Sigmoid colon (tissue), 7 donors: ENCODE measurements around the gene PPFIA3. TPM values are rescaled to one million over a fixed set of nuclear protein-coding genes. Genes with fewer than 3 reads are reported as not detected.
A peak's percentile ranks its signal among the peaks of the same experiment; 100 is the strongest.

Source experiments
- DNase-seq: peaks from one replicate; pipeline ENCODE4 v3.0.0-alpha.2; 2019
- H3K27ac ChIP-seq, 4 donors: fragments of 200-600 bp; sonication (generic); one replicate each; pipeline ENCODE4 v1.5.1; 2016 to 2019; ENCODE audit warnings: mild to moderate bottlenecking in 1 of 4
- H3K27me3 ChIP-seq, 3 donors: fragments of 200-600 bp; sonication (generic); one replicate each; pipeline ENCODE4 v1.5.1; 2019; ENCODE audit warnings: mild to moderate bottlenecking in 1 of 3
- H3K36me3 ChIP-seq, 4 donors: fragments of 200-600 bp; sonication (generic); one replicate each; pipeline ENCODE4 v1.5.1; 2016 to 2019
- H3K4me1 ChIP-seq, 4 donors: fragments of 200-600 bp; sonication (generic); one replicate each; pipeline ENCODE4 v1.5.1; 2017 to 2019
- H3K4me3 ChIP-seq, 4 donors: fragments of 200-600 bp; sonication (generic); one replicate each; pipeline ENCODE4 v1.5.1; 2017 to 2019; ENCODE audit warnings: mild to moderate bottlenecking in 2 of 4, moderate library complexity in 1 of 4
- H3K9me3 ChIP-seq, 4 donors: fragments of 200-600 bp in 3 of 4; sonication (generic) in 3 of 4; one replicate each; pipeline versions ENCODE4 v1.5.1 to v1.6.1; 2013 to 2019
- EP300 ChIP-seq, 4 donors: sonication (generic); formaldehyde crosslinking; IDR thresholded peaks; one replicate each; pipeline ENCODE4 v1.6.1; 2017; ENCODE audit warnings: antibody characterized with exemption in 4 of 4
- POLR2A ChIP-seq, 2 donors: fragments of 450-650 bp; IDR thresholded peaks; one replicate each; pipeline ENCODE4 v1.6.1; 2016; ENCODE audit warnings: antibody characterized with exemption in 2 of 2, mild to moderate bottlenecking in 2 of 2, moderate library complexity in 2 of 2
- POLR2AphosphoS5 ChIP-seq, 4 donors: sonication (generic); formaldehyde crosslinking; IDR thresholded peaks; one replicate each; pipeline ENCODE4 v1.6.1; 2017; ENCODE audit warnings: antibody characterized with exemption in 4 of 4
- WGBS, 2 donors: extraction: QIAGEN DNeasy Blood & Tissue Kit; methylation state at CpG; one replicate each; pipeline ENCODE4 v1.1.7; 2013; 5-methylcytosine and 5-hydroxymethylcytosine counted together
- intact Hi-C: fragments of 100-400 bp; cut with DNase I; formaldehyde crosslinking; loops from one replicate; pipeline ENCODE4 v1.15.1; 2023
- polyA plus RNA-seq, 3 donors: library from polyadenylated mRNA; stranded (reverse); fragments of 200-250 nt; gene quantifications; one replicate each; pipeline ENCODE4 v1.2.3, GENCODE V29; 2013
- total RNA-seq, 4 donors: library from RNA; depleted of rRNA; stranded (reverse); fragments of >200 nt; gene quantifications; one replicate each; pipeline ENCODE4 v1.1.0, GENCODE V29; 2016
- TF ChIP-seq, protein P1 (sequence below), 4 experiments: fragments of 450-650 bp in 3 of 4; fragments of 200-600 bp in 1 of 4; IDR thresholded peaks; one replicate each; pipeline ENCODE4 v1.5.1; 2016 to 2019; ENCODE audit warnings: antibody characterized with exemption in 4 of 4, mild to moderate bottlenecking in 3 of 4, moderate library complexity in 2 of 4
- donor health status: healthy with polysubstance abuse.
- donor health status: Bipolar disorder and iron deficiency.
- donor health status: healthy.

The PPFIA3 gene
- total and polyA plus RNA-seq, 7 donors: 2.0 to 35.3 (median 3.9) TPM

DNA sequence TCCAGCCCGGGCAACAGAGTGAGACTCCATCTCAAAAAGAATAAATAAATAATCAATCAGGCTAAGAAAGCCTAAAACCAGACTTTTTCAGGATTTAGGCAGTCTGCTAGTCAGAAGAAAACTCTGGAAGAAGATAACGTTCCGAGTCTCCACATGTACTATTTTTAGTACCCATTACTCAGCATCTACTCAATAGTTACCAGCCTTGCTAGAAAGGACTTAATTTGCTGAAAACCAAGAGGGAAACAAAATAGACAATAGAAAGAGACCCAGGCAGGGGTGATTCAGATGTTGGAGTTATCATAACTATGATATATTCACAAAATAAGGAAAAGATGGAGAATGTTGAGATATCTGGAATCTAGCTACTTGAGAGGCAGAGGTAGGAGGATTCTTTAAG lies 8.8 kb upstream of the PPFIA3 start:
- Histone ChIP-seq H3K27me3 (no peaks in the 10 kb centered on the region), H3K4me1 (peaks cover 0 to 22% (median 10%) of the 10 kb centered on the region in 4 donors), H3K27ac (peak overlapping the region in 1 of 4 donors; percentile 26), H3K36me3 (peaks cover 5 to 38% (median 23%) of the 10 kb centered on the region in 4 donors), H3K4me3 (no peak overlapping the region), H3K9me3 (no peaks in the 10 kb centered on the region)
- no peak for DNase-seq
- WGBS, 2 donors: 50 to 68% methylated on average over 3 of the region's 3 CpGs
- intact Hi-C loops: no loop called here
- TF ChIP-seq POLR2A (IDR thresholded peaks at IDR 0.05) (no peak), POLR2AphosphoS5 (IDR thresholded peaks at IDR 0.05) (no peak), EP300 (IDR thresholded peaks at IDR 0.05) (no peak)
- TF ChIP-seq, protein P1, sequence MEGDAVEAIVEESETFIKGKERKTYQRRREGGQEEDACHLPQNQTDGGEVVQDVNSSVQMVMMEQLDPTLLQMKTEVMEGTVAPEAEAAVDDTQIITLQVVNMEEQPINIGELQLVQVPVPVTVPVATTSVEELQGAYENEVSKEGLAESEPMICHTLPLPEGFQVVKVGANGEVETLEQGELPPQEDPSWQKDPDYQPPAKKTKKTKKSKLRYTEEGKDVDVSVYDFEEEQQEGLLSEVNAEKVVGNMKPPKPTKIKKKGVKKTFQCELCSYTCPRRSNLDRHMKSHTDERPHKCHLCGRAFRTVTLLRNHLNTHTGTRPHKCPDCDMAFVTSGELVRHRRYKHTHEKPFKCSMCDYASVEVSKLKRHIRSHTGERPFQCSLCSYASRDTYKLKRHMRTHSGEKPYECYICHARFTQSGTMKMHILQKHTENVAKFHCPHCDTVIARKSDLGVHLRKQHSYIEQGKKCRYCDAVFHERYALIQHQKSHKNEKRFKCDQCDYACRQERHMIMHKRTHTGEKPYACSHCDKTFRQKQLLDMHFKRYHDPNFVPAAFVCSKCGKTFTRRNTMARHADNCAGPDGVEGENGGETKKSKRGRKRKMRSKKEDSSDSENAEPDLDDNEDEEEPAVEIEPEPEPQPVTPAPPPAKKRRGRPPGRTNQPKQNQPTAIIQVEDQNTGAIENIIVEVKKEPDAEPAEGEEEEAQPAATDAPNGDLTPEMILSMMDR (IDR thresholded peaks at IDR 0.05): no peak

DNA sequence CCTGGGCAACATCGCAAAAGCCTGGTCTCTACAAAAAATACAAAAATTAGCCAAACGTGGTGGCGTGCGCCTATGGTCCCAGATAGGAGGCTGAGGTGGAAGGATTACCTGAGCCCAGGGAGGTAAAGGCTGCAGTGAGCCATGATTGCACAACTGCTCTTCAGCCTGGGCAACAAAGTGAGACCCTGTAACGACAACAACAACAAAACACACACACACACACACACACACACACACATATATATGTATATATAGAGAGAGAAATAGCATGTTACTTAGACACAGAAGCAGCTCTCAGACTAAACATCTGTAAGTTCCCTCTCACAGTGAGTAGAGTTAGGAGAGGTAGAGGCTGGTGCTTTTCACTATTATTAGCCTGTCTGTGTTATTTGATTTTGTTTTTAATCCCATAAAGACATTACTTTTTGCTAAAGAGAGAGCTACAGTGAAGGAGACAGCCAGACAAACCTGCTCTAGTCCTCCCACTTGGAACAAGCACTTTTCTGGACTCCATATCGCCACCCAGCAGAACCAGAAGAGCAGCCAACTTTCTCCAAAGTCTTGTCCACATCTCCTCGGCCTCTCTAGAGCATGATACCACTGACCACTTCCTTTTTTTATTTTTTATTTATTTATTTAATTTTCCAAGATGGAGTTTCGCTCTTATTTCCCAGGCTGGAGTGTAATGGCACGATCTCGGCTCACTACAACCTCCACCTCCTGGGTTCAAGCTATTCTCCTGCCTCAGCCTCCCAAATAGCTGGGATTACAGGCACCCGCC lies 7.9 kb upstream of the PPFIA3 start:
- H3K27me3 ChIP-seq: no peaks in the 10 kb centered on the region
- 82 to 87% methylated on average over 11 of the region's 11 CpGs for WGBS, 2 donors
- peaks cover 0 to 22% (median 10%) of the 10 kb centered on the region in 4 donors for H3K4me1 ChIP-seq
- no peak for TF ChIP-seq POLR2AphosphoS5 (IDR thresholded peaks at IDR 0.05)
- no peak for TF ChIP-seq POLR2A (IDR thresholded peaks at IDR 0.05)
- no peak for TF ChIP-seq EP300 (IDR thresholded peaks at IDR 0.05)
- TF ChIP-seq, protein P1 (IDR thresholded peaks at IDR 0.05): no peak
- no peak for DNase-seq
- no peak overlapping the region for H3K4me3 ChIP-seq
- H3K27ac ChIP-seq: no peak overlapping the region
- intact Hi-C loops: no loop called here
- no peaks in the 10 kb centered on the region for H3K9me3 ChIP-seq
- H3K36me3 ChIP-seq: peaks cover 0 to 30% (median 19%) of the 10 kb centered on the region in 4 donors

DNA sequence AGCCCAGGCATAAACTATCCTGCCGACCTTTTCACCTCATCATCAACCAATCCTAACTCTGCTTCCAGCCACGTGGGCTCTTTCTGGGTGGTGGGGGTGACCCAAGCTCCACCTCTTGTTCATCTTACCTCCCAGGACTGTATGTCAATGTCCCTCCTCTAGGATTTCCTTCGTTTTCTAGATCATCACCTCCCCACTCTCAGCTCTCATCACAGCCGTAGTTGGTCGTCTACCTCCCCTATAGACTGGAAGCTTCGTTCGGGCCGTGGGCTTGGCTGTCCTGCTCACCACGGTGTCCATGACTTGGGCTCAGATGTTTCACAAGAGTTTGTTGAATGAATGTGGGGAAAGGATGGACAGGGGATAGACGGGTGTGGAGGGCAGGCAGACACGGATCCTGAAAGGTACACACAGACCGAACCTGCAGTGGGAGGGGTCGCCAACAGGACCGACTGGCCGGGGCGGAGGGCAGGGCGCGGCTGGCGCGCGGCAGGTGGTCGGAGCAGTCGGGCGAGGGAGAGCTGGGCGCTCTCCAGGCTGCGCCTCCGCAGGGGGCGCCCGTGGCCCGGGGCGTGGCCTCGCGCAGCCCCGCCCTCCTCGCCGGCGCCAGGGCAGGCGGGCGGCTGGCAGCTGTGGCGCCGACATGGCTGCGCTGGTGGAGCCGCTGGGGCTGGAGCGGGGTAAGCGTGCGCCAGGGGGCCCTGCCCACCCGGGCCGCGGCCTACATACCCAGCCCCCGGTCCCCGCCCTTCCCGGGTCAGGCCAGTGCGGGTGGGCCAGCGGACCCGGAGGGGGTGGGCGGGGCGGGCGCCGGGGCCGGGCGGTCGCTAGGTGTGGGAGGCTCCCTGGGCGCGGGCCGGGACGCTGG lies 5.3 kb upstream of the PPFIA3 start, which contains the start of gene LIN7B:
Gene LIN7B, plus strand, starts transcription at position 609 of the 868 bp plus-strand sequence. Its CDS starts 35 bp downstream, at position 644.
- Histone ChIP-seq H3K27me3 (no peaks in the 10 kb centered on the region), H3K4me3 (peak within 1 kb of the TSS; percentile 71 to 87 (median 84)), H3K27ac (peak within 1 kb of the TSS; percentile 83 to 91 (median 84)), H3K4me1 (peaks cover 0 to 37% (median 24%) of the 10 kb centered on the region in 4 donors), H3K9me3 (no peaks in the 10 kb centered on the region), H3K36me3 (peaks cover 0 to 4% (median under 1%) of the 10 kb centered on the region in 4 donors)
- no peak for TF ChIP-seq EP300 (IDR thresholded peaks at IDR 0.05)
- TF ChIP-seq POLR2AphosphoS5 (IDR thresholded peaks at IDR 0.05): peak in 2 of 4 donors; percentile 23 to 31
- TF ChIP-seq, protein P1 (IDR thresholded peaks at IDR 0.05): peak in 2 of 4 experiments; percentile 34 to 62
- intact Hi-C loops: loop anchor here (2.0 kb wide), 2 partner anchors 29 kb away; partner anchors contain the start of gene SNRNP70
- WGBS, 2 donors: 1% methylated on average over 66 of the region's 66 CpGs
- peak; percentile 75 for DNase-seq

DNA sequence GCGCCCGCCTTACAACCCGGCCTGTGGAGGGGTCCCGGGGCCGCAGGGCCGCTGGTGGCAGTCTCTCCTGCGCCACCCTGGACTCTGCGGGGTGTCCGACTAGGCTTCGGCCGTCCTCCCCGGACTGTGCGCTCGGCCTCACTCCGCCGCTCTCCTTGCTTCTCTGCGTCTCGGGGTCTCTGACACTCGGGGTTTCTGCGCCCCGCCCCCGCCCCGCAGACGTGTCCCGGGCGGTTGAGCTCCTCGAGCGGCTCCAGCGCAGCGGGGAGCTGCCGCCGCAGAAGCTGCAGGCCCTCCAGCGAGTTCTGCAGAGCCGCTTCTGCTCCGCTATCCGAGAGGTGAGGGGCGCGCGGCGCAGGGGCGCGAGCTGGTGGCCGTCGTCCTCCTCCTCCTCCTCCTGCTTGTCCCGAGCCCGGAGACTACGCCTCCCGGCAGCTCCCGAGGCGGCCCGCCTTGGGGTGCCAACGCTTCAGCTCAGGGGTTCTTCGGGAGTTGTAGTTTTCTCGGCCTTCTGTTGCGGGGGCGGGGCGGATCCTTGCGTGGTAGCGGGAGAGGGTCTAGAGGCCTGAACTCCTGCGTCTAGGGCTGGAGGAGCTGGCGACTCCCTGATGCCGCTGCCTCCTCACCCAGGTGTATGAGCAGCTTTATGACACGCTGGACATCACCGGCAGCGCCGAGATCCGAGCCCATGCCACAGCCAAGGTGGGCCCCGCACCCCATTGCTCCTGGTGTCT lies 4.5 kb upstream of the PPFIA3 start:
- intact Hi-C loops: loop anchor here (2.0 kb wide), 2 partner anchors 28 to 30 kb away; partner anchors contain the start of gene SNRNP70
- TF ChIP-seq POLR2AphosphoS5 (IDR thresholded peaks at IDR 0.05): peak; percentile 25 to 55 (median 46)
- TF ChIP-seq POLR2A (IDR thresholded peaks at IDR 0.05): no peak
- WGBS, 2 donors: 9 to 11% methylated on average over 68 of the region's 68 CpGs
- peak; percentile 83 for DNase-seq
- Histone ChIP-seq H3K9me3 (no peaks in the 10 kb centered on the region), H3K36me3 (no peaks in the 10 kb centered on the region), H3K4me1 (peaks cover 0 to 43% (median 31%) of the 10 kb centered on the region in 4 donors), H3K27me3 (no peaks in the 10 kb centered on the region), H3K27ac (peak overlapping the region; percentile 83 to 91 (median 84)), H3K4me3 (peak overlapping the region; percentile 71 to 87 (median 84))
